Esophagus squamous epithelium (tissue), 4 donors: ENCODE results near the gene KCNK3.

Source experiments
- CTCF ChIP-seq, 6 experiments: fragments of 450-650 bp in 4 of 6; fragments of 200-600 bp in 2 of 6; sonication (generic) in 2 of 6; IDR thresholded peaks; one replicate each; pipeline ENCODE4 v1.5.1; 2016 to 2019; ENCODE audit warnings: antibody characterized with exemption in 6 of 6, mild to moderate bottlenecking in 4 of 6, moderate library complexity in 4 of 6
- POLR2A ChIP-seq, 4 donors: fragments of 450-650 bp; IDR thresholded peaks; one replicate each; pipeline ENCODE4 v1.6.1; 2017; ENCODE audit warnings: antibody characterized with exemption in 4 of 4, mild to moderate bottlenecking in 4 of 4, moderate library complexity in 3 of 4

- TF ChIP-seq CTCF (IDR thresholded peaks at IDR 0.05) (no peak), POLR2A (IDR thresholded peaks at IDR 0.05) (no peak)
Observed at GRCh38 chr2:26678035-26678434, 14.5 kb upstream of the KCNK3 start.
